HG03521 (cell line): ENCODE results near the gene PLVAP.

Experiments
- ATAC-seq: cut with Tn5 transposase; IDR thresholded peaks from one replicate; pipeline ENCODE4 v1.9.1; 2021; ENCODE audit warnings: mild to moderate bottlenecking, moderate library complexity; ENCODE audit not compliant: unreplicated experiment

PLVAP gene

GRCh38 chr19:17336872-17337674 lies 40.1 kb downstream of the PLVAP start, which contains the start of gene GTPBP3:
TSS of gene GTPBP3 (plus strand) at chr19:17337553. CDS start at chr19:17337612, 59 bp downstream.
- ATAC-seq, result peak; percentile 85

- no peak for ATAC-seq
These were observed 41.6 kb downstream of the PLVAP start for GRCh38 chr19:17335575-17335974.

GRCh38 chr19:17334414-17335409 lies 42.4 kb downstream of the PLVAP start, which contains the start of gene ANO8:
TSS of gene ANO8 (minus strand) at chr19:17334855. CDS start at chr19:17334670, 185 bp downstream.
- ATAC-seq, result no peak

- no peak for ATAC-seq
These were observed 43.3 kb downstream of the PLVAP start for GRCh38 chr19:17333611-17334413.

- no peak for ATAC-seq
These were observed 44.2 kb downstream of the PLVAP start for GRCh38 chr19:17332677-17333581.

- no peak for ATAC-seq
These were observed 44.8 kb downstream of the PLVAP start for GRCh38 chr19:17332360-17332676.

- no peak for ATAC-seq
These were observed 46.0 kb downstream of the PLVAP start for GRCh38 chr19:17331045-17331558.

- ATAC-seq, result no peak
These were observed 46.7 kb downstream of the PLVAP start for GRCh38 chr19:17330262-17331044.

- no peak for ATAC-seq
These were observed 47.5 kb downstream of the PLVAP start for GRCh38 chr19:17329366-17330261.

GRCh38 chr19:17328517-17329365 lies 48.4 kb downstream of the PLVAP start:
- ATAC-seq, result no peak

- ATAC-seq, result no peak
These were observed 49.3 kb downstream of the PLVAP start for GRCh38 chr19:17327654-17328516.

- ATAC-seq, result no peak
These were observed 50.0 kb downstream of the PLVAP start for GRCh38 chr19:17327068-17327653.

- ATAC-seq, result no peak
These were observed 50.6 kb downstream of the PLVAP start for GRCh38 chr19:17326595-17326966.

GRCh38 chr19:17325881-17326594 lies 51.1 kb downstream of the PLVAP start:
- ATAC-seq, result no peak

- no peak for ATAC-seq
These were observed 52.0 kb downstream of the PLVAP start for GRCh38 chr19:17325133-17325532.
